H9 (cell line): Measurements from ENCODE around the gene CHST15. TPM values are rescaled to one million over a fixed set of nuclear protein-coding genes. Genes with fewer than 3 reads are reported as not detected.

Source experiments
- DNase-seq: peaks from one replicate; pipeline ENCODE4 v3.0.0-alpha.2; 2017
- H2AFZ ChIP-seq: one replicate; pipeline ENCODE4 v1.6.1; 2013; ENCODE audit warnings: mild to moderate bottlenecking, low read length, control low read depth, moderate library complexity
- H2AK5ac ChIP-seq: 2 replicates; pipeline ENCODE4 v1.6.1; 2013; ENCODE audit warnings: low read length, control low read depth, mixed read lengths; ENCODE audit not compliant: insufficient read length
- H2BK120ac ChIP-seq: one replicate; pipeline ENCODE4 v1.6.1; 2013; ENCODE audit warnings: low read depth, mild to moderate bottlenecking, low read length, control low read depth, inconsistent platforms; ENCODE audit not compliant: poor library complexity, severe bottlenecking
- H2BK12ac ChIP-seq: 2 replicates; pipeline ENCODE4 v1.6.1; 2013; ENCODE audit warnings: low read length, control low read depth, mixed read lengths, low read depth; ENCODE audit not compliant: insufficient read length
- H2BK15ac ChIP-seq: 2 replicates; pipeline ENCODE4 v1.6.1; 2013; ENCODE audit warnings: low read depth, low read length, control low read depth
- H2BK20ac ChIP-seq: one replicate; pipeline ENCODE4 v1.6.1; 2013; ENCODE audit warnings: low read depth, mild to moderate bottlenecking, low read length, control low read depth, inconsistent platforms; ENCODE audit not compliant: poor library complexity, severe bottlenecking
- H2BK5ac ChIP-seq: 2 replicates; pipeline ENCODE4 v1.6.1; 2013; ENCODE audit warnings: low read length, control low read depth, mixed read lengths; ENCODE audit not compliant: insufficient read length
- H3K14ac ChIP-seq: 2 replicates; pipeline ENCODE4 v1.6.1; 2013; ENCODE audit warnings: low read length, control low read depth; ENCODE audit not compliant: insufficient read depth
- H3K18ac ChIP-seq: 2 replicates; pipeline ENCODE4 v1.6.1; 2013; ENCODE audit warnings: low read depth, mild to moderate bottlenecking, mixed read lengths, low read length, control low read depth; ENCODE audit not compliant: insufficient read length
- H3K23ac ChIP-seq: 2 replicates; pipeline ENCODE4 v1.6.1; 2013; ENCODE audit warnings: low read length, control low read depth, mixed read lengths, low read depth; ENCODE audit not compliant: insufficient read length
- H3K23me2 ChIP-seq: 2 replicates; pipeline ENCODE4 v1.6.1; 2013; ENCODE audit warnings: low read depth, mild to moderate bottlenecking, mixed read lengths, low read length, control low read depth; ENCODE audit not compliant: insufficient read length, poor library complexity, severe bottlenecking
- H3K27ac ChIP-seq: 2 replicates; pipeline ENCODE4 v1.5.1; 2013; ENCODE audit warnings: low read length, control low read depth, mixed read lengths, low read depth; ENCODE audit not compliant: insufficient read length
- H3K27me3 ChIP-seq: 2 replicates; pipeline ENCODE4 v1.6.1; 2013; ENCODE audit warnings: low read length, control low read depth, inconsistent platforms; ENCODE audit not compliant: insufficient read depth
- H3K4ac ChIP-seq: 2 replicates; pipeline ENCODE4 v1.6.1; 2013; ENCODE audit warnings: low read depth, mild to moderate bottlenecking, control low read depth, inconsistent platforms, low read length, moderate library complexity
- H3K4me1 ChIP-seq: 2 replicates; pipeline ENCODE4 v1.6.1; 2013; ENCODE audit warnings: low read length, control low read depth, inconsistent platforms; ENCODE audit not compliant: insufficient read depth
- H3K4me2 ChIP-seq: 2 replicates; pipeline ENCODE4 v1.6.1; 2013; ENCODE audit warnings: low read length, control low read depth, mixed read lengths; ENCODE audit not compliant: insufficient read length, insufficient read depth
- H3K56ac ChIP-seq: 2 replicates; pipeline ENCODE4 v1.6.1; 2013; ENCODE audit warnings: low read depth, mild to moderate bottlenecking, mixed read lengths, low read length, control low read depth; ENCODE audit not compliant: insufficient read length
- H3K79me1 ChIP-seq: 2 replicates; pipeline ENCODE4 v1.6.1; 2013; ENCODE audit warnings: low read depth, mild to moderate bottlenecking, moderate library complexity, low read length, control low read depth, inconsistent platforms; ENCODE audit not compliant: insufficient read depth, poor library complexity, severe bottlenecking
- H3K79me2 ChIP-seq: 2 replicates; pipeline ENCODE4 v1.6.1; 2013; ENCODE audit warnings: low read length, control low read depth, inconsistent platforms; ENCODE audit not compliant: insufficient read depth
- H3K9ac ChIP-seq: 2 replicates; pipeline ENCODE4 v1.6.1; 2013; ENCODE audit warnings: low read length, control low read depth, mixed read lengths; ENCODE audit not compliant: insufficient read length; ENCODE audit errors: extremely low read depth
- H3K9me3 ChIP-seq: one replicate; pipeline ENCODE4 v1.6.1; 2013; ENCODE audit warnings: low read depth, low read length, inconsistent platforms; ENCODE audit not compliant: control insufficient read depth
- H3T11ph ChIP-seq: one replicate; pipeline ENCODE4 v1.6.1; 2013; ENCODE audit warnings: mild to moderate bottlenecking, low read length, control low read depth, inconsistent platforms
- H4K20me1 ChIP-seq: one replicate; pipeline ENCODE4 v1.6.1; 2013; ENCODE audit not compliant: control insufficient read depth, insufficient read length, insufficient read depth
- H4K5ac ChIP-seq: 2 replicates; pipeline ENCODE4 v1.6.1; 2013; ENCODE audit warnings: low read depth, mild to moderate bottlenecking, mixed read lengths, low read length, control low read depth; ENCODE audit not compliant: insufficient read length
- H4K8ac ChIP-seq: replicated peaks from 2 replicates; pipeline ENCODE4 v1.6.1; 2013; ENCODE audit warnings: low read length, control low read depth, mixed read lengths, low read depth; ENCODE audit not compliant: insufficient read length
- H4K91ac ChIP-seq: 2 replicates; pipeline ENCODE4 v1.6.1; 2013; ENCODE audit warnings: low read depth, mild to moderate bottlenecking, moderate library complexity, mixed read lengths, low read length, control low read depth; ENCODE audit not compliant: insufficient read length
- H3K27ac Mint-ChIP-seq, 3 experiments: 2 replicates in 2 of 3; 3 replicates in 1 of 3; pipeline ENCODE4 v1.8.0; 2020 to 2021; ENCODE audit warnings: mixed read lengths in 3 of 3, mild to moderate bottlenecking in 1 of 3, moderate library complexity in 1 of 3
- H3K27me3 Mint-ChIP-seq: 2 replicates; pipeline ENCODE4 v1.8.0; 2021; ENCODE audit warnings: low read depth, mild to moderate bottlenecking, moderate library complexity, mixed read lengths
- H3K36me3 Mint-ChIP-seq, 3 experiments: 2 replicates in 2 of 3; 3 replicates in 1 of 3; pipeline ENCODE4 v1.8.0; 2020 to 2021; ENCODE audit warnings: low read depth in 3 of 3, mixed read lengths in 3 of 3; ENCODE audit not compliant: insufficient read depth in 1 of 3
- H3K4me1 Mint-ChIP-seq, 2 experiments: 2 replicates each; pipeline ENCODE4 v1.8.0; 2020; ENCODE audit warnings: mixed read lengths in 2 of 2
- H3K4me3 Mint-ChIP-seq, 2 experiments: 2 replicates in 1 of 2; 3 replicates in 1 of 2; pipeline ENCODE4 v1.8.0; 2020 to 2021; ENCODE audit warnings: mild to moderate bottlenecking in 2 of 2, mixed read lengths in 2 of 2, moderate library complexity in 1 of 2
- H3K9me3 Mint-ChIP-seq, 2 experiments: 2 replicates in 1 of 2; 3 replicates in 1 of 2; pipeline ENCODE4 v1.8.0; 2020; ENCODE audit warnings: mild to moderate bottlenecking in 2 of 2, mixed read lengths in 2 of 2, moderate library complexity in 1 of 2
- CTCF ChIP-seq: fragments of 200-600 bp; sonication (generic); conservative IDR thresholded peaks from 3 replicates; pipeline ENCODE4 v1.8.0; 2021; ENCODE audit warnings: antibody characterized with exemption, mild to moderate bottlenecking
- WGBS: extraction: QIAGEN DNeasy Blood & Tissue Kit; methylation state at CpG from one replicate; pipeline ENCODE4 v1.1.7; 2013; ENCODE audit warnings: missing lambda C conversion rate, low lambda C conversion rate, mixed read lengths; ENCODE audit not compliant: insufficient read length; ENCODE audit errors: extremely low coverage; 5-methylcytosine and 5-hydroxymethylcytosine counted together
- total RNA-seq: library from RNA; stranded (reverse); gene quantifications from 2 replicates; pipeline ENCODE4 v1.2.1, GENCODE V29; 2021

Gene CHST15
- total RNA-seq, 1 experiment from 2014 or later, result 8.7 TPM

GRCh38 chr10:124060148-124060720, 33.2 kb downstream of the CHST15 start:
- Histone ChIP-seq H2BK120ac (no peak overlapping the region), H3K9me3 (no peaks in the 10 kb centered on the region), H3K4me2 (no peak overlapping the region), H3K27ac (no peak overlapping the region), H3K27me3 (no peaks in the 10 kb centered on the region), H3K79me2 (no peaks in the 10 kb centered on the region), H4K5ac (no peak overlapping the region), H3K18ac (no peak overlapping the region), H2BK20ac (no peak overlapping the region), H3T11ph (no peak overlapping the region), H3K56ac (no peak overlapping the region), H4K20me1 (no peaks in the 10 kb centered on the region), H3K14ac (no peak overlapping the region), H3K4ac (no peak overlapping the region), H4K8ac (no peak overlapping the region), H3K23ac (no peak overlapping the region), H2BK12ac (no peak overlapping the region), H4K91ac (no peak overlapping the region), H2AFZ (no peak overlapping the region), H2AK5ac (no peak overlapping the region), H3K79me1 (no peaks in the 10 kb centered on the region), H3K4me1 (peaks cover 4% of the 10 kb centered on the region; the same call in 1 of the 2 replicates), H3K23me2 (no peaks in the 10 kb centered on the region), H3K9ac (no peak overlapping the region), H2BK5ac (no peak overlapping the region), H2BK15ac (no peak overlapping the region)
- H3K36me3 Mint-ChIP-seq, result no peaks in the 10 kb centered on the region
- no CpG with 5 or more reads among the region's 6 CpGs for WGBS
- H3K27ac Mint-ChIP-seq, result no peak overlapping the region
- H3K27me3 Mint-ChIP-seq, result no peaks in the 10 kb centered on the region
- no peak for DNase-seq
- H3K9me3 Mint-ChIP-seq, result no peaks in the 10 kb centered on the region
- peaks cover 14 to 24% of the 10 kb centered on the region in 2 experiments for H3K4me1 Mint-ChIP-seq
- TF ChIP-seq CTCF, result no peak
- no peak overlapping the region for H3K4me3 Mint-ChIP-seq
